OCI-LY3 (cell line): ENCODE data around the gene LRBA.

Experiments used
- H2AFZ ChIP-seq: fragments of 200-600, 300-600 bp; shearing (Covaris generic); 2 replicates; pipeline ENCODE4 v1.6.0; 2014; ENCODE audit warnings: antibody characterized with exemption, low read depth, low read length
- H3K27ac ChIP-seq: fragments of 200-600, 300-600 bp; sonication (generic); 2 replicates; pipeline ENCODE4 v1.5.1; 2014; ENCODE audit warnings: mild to moderate bottlenecking, low read length, moderate library complexity, mixed read lengths
- H3K27me3 ChIP-seq: fragments of 200-600, 300-600 bp; sonication (generic); 2 replicates; pipeline ENCODE4 v1.6.1; 2014; ENCODE audit warnings: low read depth, low read length, mixed read lengths
- H3K36me3 ChIP-seq: fragments of 200-600, 300-600 bp; sonication (generic); replicated peaks from 2 replicates; pipeline ENCODE3; 2014; ENCODE audit warnings: low read depth, low read length, mixed read lengths
- H3K4me1 ChIP-seq: fragments of 300-600, 200-600 bp; sonication (generic); 2 replicates; pipeline ENCODE4 v1.6.1; 2014; ENCODE audit warnings: low read length, mixed read lengths
- H3K4me2 ChIP-seq: fragments of 200-600, 300-600 bp; sonication (generic); 2 replicates; pipeline ENCODE4 v1.6.1; 2014; ENCODE audit warnings: low read length, mixed read lengths
- H3K4me3 ChIP-seq: fragments of 300-600, 200-600 bp; sonication (generic); 2 replicates; pipeline ENCODE4 v1.5.1; 2014; ENCODE audit warnings: antibody characterized with exemption, mild to moderate bottlenecking, low read length, moderate library complexity
- H3K79me2 ChIP-seq: fragments of 300-600, 200-600 bp; shearing (Covaris generic); 2 replicates; pipeline ENCODE4 v1.6.1; 2014; ENCODE audit warnings: mild to moderate bottlenecking, low read length, mixed read lengths
- H3K9ac ChIP-seq: fragments of 300-600, 200-600 bp; shearing (Covaris generic); 2 replicates; pipeline ENCODE4 v1.6.0; 2014; ENCODE audit warnings: mild to moderate bottlenecking, low read length, moderate library complexity
- H3K9me3 ChIP-seq: fragments of 200-600, 300-600 bp; shearing (Covaris generic); 2 replicates; pipeline ENCODE4 v1.6.1; 2014; ENCODE audit warnings: low read length, mixed read lengths; ENCODE audit not compliant: insufficient read depth
- H4K20me1 ChIP-seq: fragments of 200-600, 300-600 bp; sonication (generic); 2 replicates; pipeline ENCODE4 v1.6.1; 2016; ENCODE audit warnings: low read length, mixed read lengths; ENCODE audit not compliant: insufficient read depth
- CTCF ChIP-seq: fragments of 200-600, 300-600 bp; sonication (generic); IDR thresholded peaks from 2 replicates; pipeline ENCODE4 v1.5.1; 2014; ENCODE audit warnings: antibody characterized with exemption, low read length, low read depth
- EZH2phosphoT487 ChIP-seq: fragments of 200-600 bp; shearing (Covaris generic); IDR thresholded peaks from 2 replicates; pipeline ENCODE4 v1.6.1; 2018; ENCODE audit warnings: antibody characterized with exemption, mixed run types, low read depth

Gene LRBA

GRCh38 chr4:150447356-150447755 lies 567.7 kb downstream of the LRBA start:
- Histone ChIP-seq H3K79me2 (no peaks in the 10 kb centered on the region), H3K36me3 (no peaks in the 10 kb centered on the region), H3K4me1 (no peaks in the 10 kb centered on the region), H3K4me3 (no peak overlapping the region), H4K20me1 (no peaks in the 10 kb centered on the region), H3K27ac (no peak overlapping the region), H3K9ac (no peak overlapping the region), H3K27me3 (no peaks in the 10 kb centered on the region), H3K4me2 (no peak overlapping the region), H3K9me3 (no peaks in the 10 kb centered on the region), H2AFZ (no peak overlapping the region)
- TF ChIP-seq CTCF: no peak

GRCh38 chr4:150439451-150439933 lies 575.6 kb downstream of the LRBA start:
- Histone ChIP-seq H3K4me3 (no peak overlapping the region), H4K20me1 (no peaks in the 10 kb centered on the region), H3K27ac (no peak overlapping the region), H2AFZ (no peak overlapping the region), H3K9me3 (no peaks in the 10 kb centered on the region), H3K9ac (no peak overlapping the region), H3K36me3 (no peaks in the 10 kb centered on the region), H3K4me1 (peaks cover 12% of the 10 kb centered on the region), H3K4me2 (no peak overlapping the region), H3K79me2 (no peaks in the 10 kb centered on the region), H3K27me3 (no peaks in the 10 kb centered on the region)
- TF ChIP-seq EZH2phosphoT487 (no peak), CTCF (no peak)

- Histone ChIP-seq H3K9me3 (no peaks in the 10 kb centered on the region), H3K4me3 (peak overlapping the region; percentile 7; the same call in 1 of the 2 replicates), H3K4me2 (peak overlapping the region; percentile 43), H4K20me1 (no peaks in the 10 kb centered on the region), H2AFZ (no peak overlapping the region), H3K9ac (no peak overlapping the region), H3K79me2 (no peaks in the 10 kb centered on the region), H3K27ac (no peak overlapping the region), H3K4me1 (peaks cover 12% of the 10 kb centered on the region), H3K36me3 (no peaks in the 10 kb centered on the region), H3K27me3 (no peaks in the 10 kb centered on the region)
- no peak for TF ChIP-seq EZH2phosphoT487
- no peak for TF ChIP-seq CTCF
Measured at GRCh38 chr4:150436598-150437370, 578.3 kb downstream of the LRBA start.

- Histone ChIP-seq H3K27ac (no peak overlapping the region), H4K20me1 (no peaks in the 10 kb centered on the region), H3K9ac (no peak overlapping the region), H3K4me1 (peaks cover 2% of the 10 kb centered on the region), H3K9me3 (no peaks in the 10 kb centered on the region), H3K79me2 (no peaks in the 10 kb centered on the region), H3K36me3 (no peaks in the 10 kb centered on the region), H3K27me3 (no peaks in the 10 kb centered on the region), H3K4me2 (no peak overlapping the region), H3K4me3 (no peak overlapping the region), H2AFZ (no peak overlapping the region)
- no peak for TF ChIP-seq CTCF
- TF ChIP-seq EZH2phosphoT487: no peak
Measured at GRCh38 chr4:150431221-150431620, 583.9 kb downstream of the LRBA start.
